AG10803 (cell line): ENCODE results near the gene COL1A1.

Experiments
- DNase-seq: peaks from one replicate; pipeline ENCODE4 v3.0.0; 2010; ENCODE audit warnings: low read depth
- H3K4me3 ChIP-seq: 2 replicates; pipeline ENCODE4 v1.5.1; 2011; ENCODE audit warnings: mild to moderate bottlenecking, low read length, control low read depth
- CTCF ChIP-seq: conservative IDR thresholded peaks from 2 replicates; pipeline ENCODE4 v1.5.1; 2011; ENCODE audit warnings: mild to moderate bottlenecking, low read length, control low read depth, inconsistent platforms

Gene COL1A1

GRCh38 chr17:50213026-50214022 is 11.9 kb upstream of the COL1A1 start:
- no peak for TF ChIP-seq CTCF
- no peak for DNase-seq
- H3K4me3 ChIP-seq = no peak overlapping the region

- peak; percentile 92 for DNase-seq
- TF ChIP-seq CTCF = no peak
- peak overlapping the region; percentile 42 for H3K4me3 ChIP-seq
Measured at GRCh38 chr17:50212121-50212843, 10.9 kb upstream of the COL1A1 start.

GRCh38 chr17:50211249-50212120 is 10.1 kb upstream of the COL1A1 start:
- TF ChIP-seq CTCF = no peak; the same call in 1 of the 2 replicates
- H3K4me3 ChIP-seq = peak overlapping the region; percentile 57
- peak; percentile 78 for DNase-seq

- peak; percentile 98 for DNase-seq
- peak overlapping the region; percentile 61 for H3K4me3 ChIP-seq
Measured at GRCh38 chr17:50210240-50211225, 9.1 kb upstream of the COL1A1 start.

GRCh38 chr17:50209472-50210239 is 8.2 kb upstream of the COL1A1 start:
- TF ChIP-seq CTCF = no peak; the same call in 1 of the 2 replicates
- DNase-seq = peak; percentile 100

More at GRCh38 chr17:50210240-50211225, 9.1 kb upstream of the COL1A1 start:
- no peak for TF ChIP-seq CTCF

More at GRCh38 chr17:50209472-50210239, 8.2 kb upstream of the COL1A1 start:
- H3K4me3 ChIP-seq = peak overlapping the region; percentile 61
